Measurements from ENCODE around the gene ST6GALNAC4. TPM values are rescaled to one million over a fixed set of nuclear protein-coding genes. Genes with fewer than 3 reads are reported as not detected.
A peak's percentile ranks its signal among the peaks of the same experiment; 100 is the strongest.

ST6GALNAC4 gene
- total and polyA plus RNA-seq, 2 donors (not counting 1 experiment from before 2014, with no cell fraction given) = 80.5 to 199 TPM

DNA sequence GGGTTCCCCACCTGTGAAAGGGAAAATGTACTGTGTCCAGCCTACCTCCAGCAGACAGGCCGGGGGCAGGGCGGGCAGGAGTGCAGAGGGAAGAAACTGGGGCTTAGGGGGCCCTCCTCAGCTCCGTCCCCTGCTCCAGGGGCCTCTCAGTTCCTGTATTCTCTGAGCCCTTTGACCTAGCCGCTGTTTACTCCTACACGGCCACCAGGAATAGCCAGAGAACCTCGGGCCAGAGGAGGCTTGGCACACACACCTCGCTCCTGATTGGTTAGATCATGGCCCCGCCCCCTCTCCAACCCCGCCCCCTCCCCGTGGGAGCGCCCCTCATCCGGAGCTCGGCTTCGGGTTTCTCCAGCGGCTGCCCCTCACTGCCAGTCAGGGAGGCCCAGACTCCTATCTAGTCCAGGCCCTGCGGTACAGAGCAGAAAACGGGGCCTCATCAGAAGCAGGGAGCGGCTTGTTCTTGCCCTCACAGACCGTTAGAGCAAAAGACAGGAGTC lies 19.6 kb downstream of the ST6GALNAC4 start:
- Mint-ChIP-seq H3K27ac (peak overlapping the region; percentile 10), H3K9me3 (ENCODE audit: insufficient read depth) (peaks cover 6% of the 10 kb centered on the region), H3K4me1 (peaks cover 40% of the 10 kb centered on the region), H3K27me3 (no peaks in the 10 kb centered on the region), H3K4me3 (peak overlapping the region; percentile 55)
- no peak for TF ChIP-seq EZH2 (IDR thresholded peaks at IDR 0.05; ENCODE audit: borderline replicate concordance, insufficient read depth, low read depth, low read length, poor library complexity, severe bottlenecking)
- TF ChIP-seq, protein P1, sequence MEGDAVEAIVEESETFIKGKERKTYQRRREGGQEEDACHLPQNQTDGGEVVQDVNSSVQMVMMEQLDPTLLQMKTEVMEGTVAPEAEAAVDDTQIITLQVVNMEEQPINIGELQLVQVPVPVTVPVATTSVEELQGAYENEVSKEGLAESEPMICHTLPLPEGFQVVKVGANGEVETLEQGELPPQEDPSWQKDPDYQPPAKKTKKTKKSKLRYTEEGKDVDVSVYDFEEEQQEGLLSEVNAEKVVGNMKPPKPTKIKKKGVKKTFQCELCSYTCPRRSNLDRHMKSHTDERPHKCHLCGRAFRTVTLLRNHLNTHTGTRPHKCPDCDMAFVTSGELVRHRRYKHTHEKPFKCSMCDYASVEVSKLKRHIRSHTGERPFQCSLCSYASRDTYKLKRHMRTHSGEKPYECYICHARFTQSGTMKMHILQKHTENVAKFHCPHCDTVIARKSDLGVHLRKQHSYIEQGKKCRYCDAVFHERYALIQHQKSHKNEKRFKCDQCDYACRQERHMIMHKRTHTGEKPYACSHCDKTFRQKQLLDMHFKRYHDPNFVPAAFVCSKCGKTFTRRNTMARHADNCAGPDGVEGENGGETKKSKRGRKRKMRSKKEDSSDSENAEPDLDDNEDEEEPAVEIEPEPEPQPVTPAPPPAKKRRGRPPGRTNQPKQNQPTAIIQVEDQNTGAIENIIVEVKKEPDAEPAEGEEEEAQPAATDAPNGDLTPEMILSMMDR (IDR thresholded peaks at IDR 0.05) = no peak
- H3K4me1 ChIP-seq (ENCODE audit: control insufficient read depth in 2 of 2, insufficient read depth in 2 of 2, low read length in 2 of 2) = peaks cover 28 to 48% of the 10 kb centered on the region in 2 donors
- no peak overlapping the region for H3K27ac ChIP-seq (ENCODE audit: low read length in 2 of 2)
- no peak overlapping the region for H2AFZ ChIP-seq (ENCODE audit: insufficient read depth, low read depth, low read length, poor library complexity, severe bottlenecking)
- CTCF ChIA-PET = interaction anchor here (0.9 to 2.0 kb wide), 4 partner anchors 15 to 27 kb away, joined by 3 to 5 read pairs (median 4); no protein-coding TSS in a partner anchor
- no peak overlapping the region for H3K4me3 ChIP-seq (ENCODE audit: control extremely low read depth in 1 of 5, extremely low read depth in 1 of 5, insufficient read depth in 1 of 5, low read depth in 2 of 5, low read length in 4 of 5)
- DNase-seq = peak; percentile 43
- POLR2A ChIA-PET = interaction anchor here (0.6 to 12.6 kb wide), 6 partner anchors 9 to 126 kb away, joined by 3 to 228 read pairs (median 6); partner anchors contain the start of gene ST6GALNAC4
- H3K27me3 ChIP-seq (replicated peaks in 1 of 4; ENCODE audit: control extremely low read depth in 1 of 4, control insufficient read depth in 3 of 4, insufficient read depth in 4 of 4, low read length in 3 of 4) = no peaks in the 10 kb centered on the region
- intact Hi-C loops (cut with micrococcal nuclease) = no loop called here
- peaks cover 0 to 38% (median 9%) of the 10 kb centered on the region in 3 donors for H3K9me3 ChIP-seq (ENCODE audit: control extremely low read depth in 1 of 3, control insufficient read depth in 2 of 3, insufficient read depth in 1 of 3, low read length in 2 of 3)
- 37% methylated on average over 16 of the region's 19 CpGs for WGBS (ENCODE audit: insufficient coverage)
- peak overlapping the region; percentile 62 for H3K4me2 ChIP-seq (replicated peaks; ENCODE audit: low read depth, low read length, poor library complexity, severe bottlenecking)
- ATAC-seq (ENCODE audit: low read depth) = peak; percentile 15
- H3K36me3 ChIP-seq (replicated peaks in 1 of 2; ENCODE audit: control extremely low read depth in 1 of 2, control insufficient read depth in 1 of 2, extremely low read depth in 1 of 2, insufficient read depth in 2 of 2, low read length in 1 of 2) = peaks cover 0 to 38% of the 10 kb centered on the region in 2 experiments
- H3K79me2 ChIP-seq (ENCODE audit: control insufficient read depth, insufficient read depth, low read length) = peaks cover 19% of the 10 kb centered on the region
- H3K9ac ChIP-seq (ENCODE audit: low read length) = no peak overlapping the region
- peaks cover 5% of the 10 kb centered on the region for H4K20me1 ChIP-seq (ENCODE audit: control insufficient read depth, insufficient read depth, low read length, poor library complexity, severe bottlenecking)

All from B cell (primary cell).